Gastroesophageal sphincter (tissue), 4 donors: ENCODE measurements around the gene TCF12. TPM values are rescaled to one million over a fixed set of nuclear protein-coding genes. Genes with fewer than 3 reads are reported as not detected.

Experiments
- ATAC-seq: fragments of 150-250 bp; one replicate; pipeline ENCODE4 v1.9.1; 2016; ENCODE audit warnings: mild to moderate bottlenecking, moderate library complexity
- H3K27ac ChIP-seq, 4 donors: fragments of 200-600 bp; sonication (generic) in 3 of 4; 1 replicate in 3 of 4; 2 replicates in 1 of 4; pipeline ENCODE4 v1.5.1; 2016 to 2019
- H3K27me3 ChIP-seq: fragments of 200-600 bp; sonication (generic); one replicate; pipeline ENCODE4 v1.5.1; 2019
- H3K36me3 ChIP-seq, 2 donors: fragments of 200-600 bp; sonication (generic); one replicate each; pipeline ENCODE4 v1.5.1; 2019; ENCODE audit warnings: control low read depth in 1 of 2
- H3K4me1 ChIP-seq, 3 donors: fragments of 200-600 bp; sonication (generic); 1 replicate in 2 of 3; 2 replicates in 1 of 3; pipeline ENCODE4 v1.5.1; 2016 to 2019; ENCODE audit warnings: control low read depth in 2 of 3
- H3K4me3 ChIP-seq, 2 donors: fragments of 200-600 bp; sonication (generic); one replicate each; pipeline ENCODE4 v1.5.1; 2019; ENCODE audit warnings: mild to moderate bottlenecking in 1 of 2, moderate library complexity in 1 of 2
- H3K9me3 ChIP-seq, 3 donors: fragments of 200-600 bp; sonication (generic); one replicate each; pipeline ENCODE4 v1.5.1; 2017 to 2019; ENCODE audit warnings: control low read depth in 2 of 3
- EP300 ChIP-seq: sonication (generic); formaldehyde crosslinking; IDR thresholded peaks from one replicate; pipeline ENCODE4 v1.6.1; 2017; ENCODE audit warnings: antibody characterized with exemption, mild to moderate bottlenecking
- POLR2A ChIP-seq, 2 donors: fragments of 450-650 bp; IDR thresholded peaks; one replicate each; pipeline ENCODE4 v1.6.1; 2017; ENCODE audit warnings: antibody characterized with exemption in 2 of 2, mild to moderate bottlenecking in 2 of 2, moderate library complexity in 1 of 2
- POLR2AphosphoS5 ChIP-seq: sonication (generic); formaldehyde crosslinking; IDR thresholded peaks from one replicate; pipeline ENCODE4 v1.6.1; 2017; ENCODE audit warnings: antibody characterized with exemption
- WGBS, 2 donors: methylation state at CpG; one replicate each; pipeline ENCODE4 v1.1.5; 2018; ENCODE audit warnings: low coverage in 1 of 2; 5-methylcytosine and 5-hydroxymethylcytosine counted together
- total RNA-seq, 4 donors: library from RNA; depleted of rRNA; stranded (reverse); fragments of >200 nt; gene quantifications; one replicate each; pipeline ENCODE4 v1.1.0, GENCODE V29; 2016
- TF ChIP-seq, protein P1 (sequence below), 4 experiments: fragments of 200-600 bp in 2 of 4; fragments of 450-650 bp in 2 of 4; sonication (generic) in 1 of 4; IDR thresholded peaks; one replicate each; pipeline ENCODE4 v1.5.1; 2017 to 2019; ENCODE audit warnings: antibody characterized with exemption in 4 of 4, mild to moderate bottlenecking in 2 of 4, moderate library complexity in 2 of 4

The TCF12 gene
- total RNA-seq, 4 donors from 2014 or later: 78.1 to 194 (median 154) TPM

DNA sequence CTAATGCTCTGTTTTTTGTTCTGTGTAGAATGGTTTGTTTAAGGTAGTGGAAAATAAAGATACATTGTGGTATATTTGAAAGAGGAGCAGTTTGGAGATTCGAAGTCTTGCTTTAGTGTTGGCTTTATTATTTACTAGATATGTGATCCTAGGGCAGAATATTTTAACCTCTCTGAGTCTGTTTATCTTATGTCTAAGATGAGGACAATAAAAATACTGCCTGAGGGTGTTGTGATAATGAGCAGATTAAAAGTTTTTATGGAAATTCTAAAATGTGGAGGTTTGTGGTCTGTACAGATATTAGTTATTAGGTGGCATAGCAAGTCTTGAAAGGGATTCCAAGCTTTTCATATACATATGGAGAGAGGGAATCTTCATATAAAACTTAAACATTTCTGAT is 15.0 kb downstream of the TCF12 start:
- peaks cover 0 to 5% of the 10 kb centered on the region in 2 donors for H3K36me3 ChIP-seq
- H3K27me3 ChIP-seq: no peaks in the 10 kb centered on the region
- peaks cover 0 to 8% (median 0%) of the 10 kb centered on the region in 3 donors for H3K9me3 ChIP-seq
- 50 to 59% methylated on average over 1 of the region's 1 CpG for WGBS, 2 donors
- ATAC-seq: no peak
- H3K4me3 ChIP-seq: no peak overlapping the region
- H3K4me1 ChIP-seq: peaks cover 13 to 64% (median 28%) of the 10 kb centered on the region in 3 donors
- TF ChIP-seq POLR2AphosphoS5 (no peak), EP300 (no peak), POLR2A (IDR thresholded peaks at IDR 0.05) (no peak)
- TF ChIP-seq, protein P1, sequence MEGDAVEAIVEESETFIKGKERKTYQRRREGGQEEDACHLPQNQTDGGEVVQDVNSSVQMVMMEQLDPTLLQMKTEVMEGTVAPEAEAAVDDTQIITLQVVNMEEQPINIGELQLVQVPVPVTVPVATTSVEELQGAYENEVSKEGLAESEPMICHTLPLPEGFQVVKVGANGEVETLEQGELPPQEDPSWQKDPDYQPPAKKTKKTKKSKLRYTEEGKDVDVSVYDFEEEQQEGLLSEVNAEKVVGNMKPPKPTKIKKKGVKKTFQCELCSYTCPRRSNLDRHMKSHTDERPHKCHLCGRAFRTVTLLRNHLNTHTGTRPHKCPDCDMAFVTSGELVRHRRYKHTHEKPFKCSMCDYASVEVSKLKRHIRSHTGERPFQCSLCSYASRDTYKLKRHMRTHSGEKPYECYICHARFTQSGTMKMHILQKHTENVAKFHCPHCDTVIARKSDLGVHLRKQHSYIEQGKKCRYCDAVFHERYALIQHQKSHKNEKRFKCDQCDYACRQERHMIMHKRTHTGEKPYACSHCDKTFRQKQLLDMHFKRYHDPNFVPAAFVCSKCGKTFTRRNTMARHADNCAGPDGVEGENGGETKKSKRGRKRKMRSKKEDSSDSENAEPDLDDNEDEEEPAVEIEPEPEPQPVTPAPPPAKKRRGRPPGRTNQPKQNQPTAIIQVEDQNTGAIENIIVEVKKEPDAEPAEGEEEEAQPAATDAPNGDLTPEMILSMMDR (IDR thresholded peaks at IDR 0.05): no peak
- no peak overlapping the region for H3K27ac ChIP-seq

DNA sequence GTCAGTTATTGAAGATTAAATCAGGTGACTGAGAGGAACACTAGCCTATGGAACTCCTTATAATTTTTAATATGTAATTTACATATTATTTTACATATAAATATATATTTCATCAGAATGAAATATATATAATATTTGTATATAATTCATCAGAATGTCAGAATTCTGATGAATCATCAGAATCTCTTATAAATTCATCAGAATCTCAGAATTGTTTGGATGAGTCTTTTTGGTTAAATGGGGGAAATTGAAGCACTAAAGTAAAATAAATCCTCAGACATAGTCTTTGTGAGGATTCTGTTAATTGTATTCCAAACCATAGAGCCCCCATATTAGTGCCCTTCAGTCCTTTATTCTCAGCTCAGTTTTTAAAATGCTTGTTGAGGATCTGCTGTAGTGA is 15.4 kb downstream of the TCF12 start:
- no peak for ATAC-seq
- TF ChIP-seq POLR2A (IDR thresholded peaks at IDR 0.05): no peak
- TF ChIP-seq, protein P1 (IDR thresholded peaks at IDR 0.05): no peak
- H3K9me3 ChIP-seq: peaks cover 0 to 8% (median 0%) of the 10 kb centered on the region in 3 donors

DNA sequence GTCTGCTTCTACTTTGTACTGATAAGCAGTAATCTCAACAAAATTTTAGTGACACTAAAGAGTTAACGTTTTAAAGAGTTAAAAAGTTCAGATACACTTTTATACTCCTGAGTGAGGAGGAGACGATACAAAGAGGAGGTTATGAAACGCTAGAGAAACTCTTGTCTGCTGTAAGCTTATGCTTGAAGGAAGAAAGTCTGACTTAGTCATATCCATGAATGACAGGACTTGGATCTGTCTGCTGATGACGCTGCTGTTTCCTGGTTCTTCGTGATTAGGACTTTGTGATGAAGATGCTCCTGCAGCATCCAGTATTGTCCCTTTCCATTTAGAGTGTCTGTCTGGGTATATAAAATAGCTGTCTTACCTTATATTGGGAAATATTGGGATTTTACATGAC is 15.8 kb downstream of the TCF12 start:
- TF ChIP-seq, protein P1 (IDR thresholded peaks at IDR 0.05): no peak
- TF ChIP-seq POLR2AphosphoS5 (no peak), POLR2A (IDR thresholded peaks at IDR 0.05) (no peak), EP300 (no peak)
- Histone ChIP-seq H3K4me1 (peaks cover 11 to 63% (median 23%) of the 10 kb centered on the region in 3 donors), H3K27ac (no peak overlapping the region), H3K4me3 (no peak overlapping the region), H3K27me3 (no peaks in the 10 kb centered on the region), H3K36me3 (peaks cover 0 to 5% of the 10 kb centered on the region in 2 donors), H3K9me3 (peaks cover 0 to 8% (median 0%) of the 10 kb centered on the region in 3 donors)
- ATAC-seq: no peak
- WGBS, 2 donors: 56 to 67% methylated on average over 5 of the region's 5 CpGs

More for the DNA sequence above, 15.4 kb downstream of the TCF12 start:
- Histone ChIP-seq H3K4me3 (no peak overlapping the region), H3K27ac (no peak overlapping the region), H3K4me1 (peaks cover 13 to 63% (median 26%) of the 10 kb centered on the region in 3 donors), H3K36me3 (peaks cover 0 to 5% of the 10 kb centered on the region in 2 donors), H3K27me3 (no peaks in the 10 kb centered on the region)

DNA sequence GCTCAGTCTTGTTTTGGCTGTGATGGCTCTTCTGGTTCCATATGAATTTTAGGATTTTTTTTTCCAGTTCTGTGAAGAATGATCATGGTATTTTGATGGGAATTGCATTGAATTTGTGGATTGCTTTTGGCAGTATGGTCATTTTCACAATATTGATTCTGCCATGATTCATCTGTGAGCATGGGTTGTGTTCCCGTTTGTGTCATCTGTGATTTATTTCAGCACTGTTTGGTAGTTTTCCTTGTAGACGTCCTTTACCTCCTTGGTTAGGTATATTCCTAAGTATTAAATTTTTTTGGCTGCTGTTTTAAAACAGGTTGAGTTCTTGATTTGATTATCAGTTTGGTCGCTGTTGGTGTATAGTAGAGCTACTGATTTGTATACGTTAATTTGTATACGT is 18.5 kb downstream of the TCF12 start:
- Histone ChIP-seq H3K4me1 (peaks cover 0 to 47% (median 5%) of the 10 kb centered on the region in 3 donors), H3K4me3 (no peak overlapping the region), H3K36me3 (peaks cover 0 to 5% of the 10 kb centered on the region in 2 donors), H3K27me3 (no peaks in the 10 kb centered on the region), H3K27ac (no peak overlapping the region), H3K9me3 (peaks cover 0 to 8% (median 0%) of the 10 kb centered on the region in 3 donors)
- no peak for TF ChIP-seq EP300
- TF ChIP-seq, protein P1 (IDR thresholded peaks at IDR 0.05): no peak
- TF ChIP-seq POLR2A (IDR thresholded peaks at IDR 0.05): no peak
- no peak for TF ChIP-seq POLR2AphosphoS5
- 83 to 93% methylated on average over 1 to 4 of the region's 5 CpGs for WGBS, 2 donors
- no peak for ATAC-seq

DNA sequence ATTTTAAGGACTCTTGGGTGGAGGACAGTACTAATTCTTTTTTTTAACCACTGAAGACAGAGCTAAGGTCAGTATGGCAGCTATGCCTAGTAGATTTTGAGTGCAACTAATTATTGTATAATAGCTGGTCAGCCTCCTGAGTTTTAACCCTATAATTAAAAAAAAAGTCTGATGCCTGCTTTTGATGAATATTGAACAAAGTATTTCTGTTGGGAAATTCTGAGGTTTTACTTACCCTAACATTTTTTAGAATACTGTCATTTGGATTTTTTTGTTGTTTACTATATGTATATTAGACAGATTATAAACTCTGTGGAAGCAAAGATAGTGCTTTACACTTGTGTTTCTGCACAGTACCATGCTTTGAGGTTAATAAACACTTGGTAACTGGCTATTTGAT is 20.8 kb downstream of the TCF12 start:
- peaks cover 0 to 8% (median 0%) of the 10 kb centered on the region in 3 donors for H3K9me3 ChIP-seq
- H3K36me3 ChIP-seq: peaks cover 0 to 5% of the 10 kb centered on the region in 2 donors
- no peak overlapping the region for H3K27ac ChIP-seq
- H3K27me3 ChIP-seq: no peaks in the 10 kb centered on the region
- no peak for TF ChIP-seq POLR2AphosphoS5
- TF ChIP-seq, protein P1 (IDR thresholded peaks at IDR 0.05): no peak
- TF ChIP-seq POLR2A (IDR thresholded peaks at IDR 0.05): no peak
- TF ChIP-seq EP300: no peak
- peaks cover 0 to 49% (median 0%) of the 10 kb centered on the region in 3 donors for H3K4me1 ChIP-seq
- H3K4me3 ChIP-seq: no peak overlapping the region
- ATAC-seq: no peak
